ENCODE data around the gene ACTBL2.

DNA sequence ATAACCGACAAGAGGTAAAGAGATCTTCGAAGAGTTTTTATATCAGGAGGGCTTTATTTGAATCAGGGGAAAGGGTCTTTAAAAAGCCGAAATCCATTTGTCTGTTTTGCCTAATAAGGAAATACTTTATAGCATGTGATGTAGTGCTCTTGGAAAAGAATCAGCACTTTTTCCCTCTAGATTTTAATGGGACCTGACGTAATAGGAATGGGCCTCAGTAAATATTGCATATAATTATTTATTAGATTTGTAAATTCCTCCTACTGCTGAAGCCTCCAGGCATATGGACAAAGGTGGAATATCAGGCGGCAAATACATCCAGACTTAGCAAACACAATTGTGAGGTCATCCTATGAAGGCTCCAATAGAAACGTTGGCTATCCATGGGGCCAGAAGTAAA is 50.9 kb downstream of the ACTBL2 start:
- TF ChIP-seq MAX (IDR thresholded peaks at IDR 0.05) = no peak
- no peak for TF ChIP-seq RAD21 (IDR thresholded peaks at IDR 0.05)
- TF ChIP-seq, protein P1, sequence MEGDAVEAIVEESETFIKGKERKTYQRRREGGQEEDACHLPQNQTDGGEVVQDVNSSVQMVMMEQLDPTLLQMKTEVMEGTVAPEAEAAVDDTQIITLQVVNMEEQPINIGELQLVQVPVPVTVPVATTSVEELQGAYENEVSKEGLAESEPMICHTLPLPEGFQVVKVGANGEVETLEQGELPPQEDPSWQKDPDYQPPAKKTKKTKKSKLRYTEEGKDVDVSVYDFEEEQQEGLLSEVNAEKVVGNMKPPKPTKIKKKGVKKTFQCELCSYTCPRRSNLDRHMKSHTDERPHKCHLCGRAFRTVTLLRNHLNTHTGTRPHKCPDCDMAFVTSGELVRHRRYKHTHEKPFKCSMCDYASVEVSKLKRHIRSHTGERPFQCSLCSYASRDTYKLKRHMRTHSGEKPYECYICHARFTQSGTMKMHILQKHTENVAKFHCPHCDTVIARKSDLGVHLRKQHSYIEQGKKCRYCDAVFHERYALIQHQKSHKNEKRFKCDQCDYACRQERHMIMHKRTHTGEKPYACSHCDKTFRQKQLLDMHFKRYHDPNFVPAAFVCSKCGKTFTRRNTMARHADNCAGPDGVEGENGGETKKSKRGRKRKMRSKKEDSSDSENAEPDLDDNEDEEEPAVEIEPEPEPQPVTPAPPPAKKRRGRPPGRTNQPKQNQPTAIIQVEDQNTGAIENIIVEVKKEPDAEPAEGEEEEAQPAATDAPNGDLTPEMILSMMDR (IDR thresholded peaks at IDR 0.05; ENCODE audit: low read depth, low read length, missing input control) = no peak

All from liver (tissue), 3 donors.